Stimulated activated CD8-positive, alpha-beta memory T cell treated with anti-CD3 and anti-CD28 coated beads, Interleukin-15, amount 100 ng/mL, for 4 hours (primary cell): ENCODE results near the gene TENM4.

Experiments
- DNase-seq, 2 donors: peaks; one replicate each; pipeline ENCODE4 v3.0.0-alpha.2; 2020; ENCODE audit warnings: low read depth in 2 of 2

TENM4 gene

GRCh38 chr11:78935398-78936068, 505.3 kb downstream of the TENM4 start:
- DNase-seq: no peak

DNA sequence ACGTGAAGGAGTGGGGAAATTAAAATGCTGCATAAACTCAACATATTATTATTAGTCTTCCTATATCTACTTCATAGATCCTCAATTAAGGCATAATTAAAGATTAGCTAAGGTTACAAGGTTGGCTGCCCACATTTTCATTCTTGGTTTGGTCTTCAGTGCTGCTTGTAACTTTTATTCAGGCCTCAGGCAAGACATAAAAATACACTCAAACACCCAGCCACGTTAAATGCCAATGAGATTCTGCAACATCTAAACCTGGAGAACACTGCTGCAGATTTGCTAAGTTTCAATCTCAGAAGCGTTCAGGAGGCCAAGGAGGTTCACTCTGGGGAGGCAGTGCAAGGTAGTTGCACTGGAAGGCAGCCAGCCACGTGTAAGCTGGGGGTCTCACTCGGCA, 507.5 kb downstream of the TENM4 start:
- DNase-seq: no peak

GRCh38 chr11:78932757-78933156, 508.1 kb downstream of the TENM4 start:
- DNase-seq: no peak

GRCh38 chr11:78931891-78932290, 508.9 kb downstream of the TENM4 start:
- DNase-seq: no peak

- DNase-seq: no peak
Measured at GRCh38 chr11:78930810-78931523, 509.9 kb downstream of the TENM4 start.

DNA sequence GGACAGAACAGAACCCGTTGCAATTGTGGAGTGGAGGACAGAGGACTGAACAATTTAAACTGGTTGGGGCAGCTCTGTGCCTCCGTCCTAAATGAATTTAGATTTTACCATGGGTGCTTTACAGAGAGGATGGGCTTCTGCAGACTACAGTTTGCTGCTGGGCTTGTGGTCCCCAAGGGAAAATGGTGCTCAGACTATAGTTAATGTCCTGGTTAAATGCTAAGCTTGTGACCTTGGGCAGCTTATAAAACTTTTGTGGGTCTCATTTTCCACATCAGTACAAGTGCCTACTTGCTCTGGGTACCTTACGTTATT, 511.0 kb downstream of the TENM4 start:
- no peak for DNase-seq

GRCh38 chr11:78929207-78929905, 511.5 kb downstream of the TENM4 start:
- no peak for DNase-seq

DNA sequence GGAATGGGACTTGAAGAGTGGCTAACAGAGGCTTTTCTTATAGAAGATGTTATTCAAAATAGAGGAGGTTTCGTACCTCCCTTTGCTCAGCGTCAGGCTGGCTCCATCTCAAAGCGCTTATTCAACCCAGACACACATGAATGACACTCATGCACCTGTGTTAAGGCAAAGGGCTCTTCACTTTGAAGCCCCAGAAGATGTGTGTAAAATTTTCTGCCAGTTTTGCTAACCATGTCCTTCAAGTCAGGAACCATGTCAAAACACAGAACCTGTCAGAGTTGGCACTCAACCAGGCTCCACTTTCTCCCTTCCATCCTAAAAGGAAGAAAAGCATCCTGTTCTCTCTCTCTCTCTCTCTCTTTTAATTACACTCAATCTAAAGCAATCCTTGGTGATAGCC, 513.3 kb downstream of the TENM4 start:
- DNase-seq: no peak

GRCh38 chr11:78926633-78927338, 514.0 kb downstream of the TENM4 start:
- DNase-seq: no peak

- no peak for DNase-seq
Measured at GRCh38 chr11:78925387-78925786, 515.4 kb downstream of the TENM4 start.

GRCh38 chr11:78922859-78923625, 517.8 kb downstream of the TENM4 start:
- no peak for DNase-seq

DNA sequence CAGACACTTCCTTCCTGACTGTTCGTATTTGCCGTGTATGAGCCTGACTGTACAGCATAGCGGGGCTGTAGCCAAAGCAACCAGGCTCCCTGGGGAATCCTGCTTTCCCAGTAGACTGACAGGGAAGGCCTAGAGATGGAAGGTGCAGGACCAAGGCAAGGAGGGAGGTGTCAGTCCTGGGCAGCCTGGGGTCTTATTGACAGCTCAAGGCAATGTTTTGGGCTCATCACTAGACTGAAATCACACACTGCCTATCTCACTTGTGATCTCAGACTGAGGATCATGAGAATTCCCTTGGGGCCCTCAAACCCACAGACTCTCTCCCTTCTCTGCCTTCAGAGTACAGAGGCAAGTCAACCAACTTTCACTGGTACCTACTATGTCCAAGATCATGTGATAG, 519.3 kb downstream of the TENM4 start:
- DNase-seq: no peak

GRCh38 chr11:78920329-78920728, 520.5 kb downstream of the TENM4 start:
- no peak for DNase-seq

- DNase-seq: no peak
Measured at GRCh38 chr11:78916759-78917158, 524.1 kb downstream of the TENM4 start.

GRCh38 chr11:78914503-78914902, 526.3 kb downstream of the TENM4 start:
- DNase-seq: no peak

DNA sequence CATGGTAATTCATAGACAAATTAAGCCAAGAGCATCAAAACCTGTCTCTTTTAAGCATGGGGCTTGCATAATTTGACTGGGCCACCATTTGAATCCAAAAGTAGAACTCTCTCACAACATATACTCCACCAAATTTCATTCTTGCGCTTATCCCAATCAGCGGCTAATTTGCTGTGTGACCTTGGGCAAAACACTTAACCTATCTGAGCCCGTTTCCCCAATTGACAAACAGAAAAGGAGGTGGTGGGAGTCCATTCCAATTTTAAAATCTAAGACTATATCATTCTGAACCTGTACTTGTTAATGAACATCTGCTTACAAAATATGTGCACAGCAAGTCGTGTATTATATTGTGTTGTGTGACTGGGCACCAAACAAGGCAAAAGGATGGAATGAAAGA, 528.1 kb downstream of the TENM4 start:
- DNase-seq: no peak

- DNase-seq: no peak
Measured at GRCh38 chr11:78910322-78910721, 530.5 kb downstream of the TENM4 start.

DNA sequence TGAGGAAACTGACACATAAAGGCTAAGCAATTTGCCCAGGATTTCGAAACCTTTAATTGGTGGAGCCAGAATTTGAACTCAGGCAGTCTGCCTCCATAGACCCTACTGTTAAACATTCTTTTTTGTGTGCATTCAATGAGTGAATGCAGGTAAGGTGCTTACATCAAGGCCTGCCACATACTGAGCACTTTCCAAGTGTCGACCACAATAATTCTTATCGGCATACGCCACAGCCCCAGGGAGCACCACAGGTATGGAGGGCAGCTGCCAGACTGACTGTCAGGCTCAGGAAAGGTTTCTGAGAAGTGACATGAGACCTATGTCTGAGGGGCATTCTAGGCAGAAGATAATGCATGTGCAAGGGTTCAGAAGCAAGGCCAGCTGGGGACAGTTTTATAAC, 531.4 kb downstream of the TENM4 start:
- DNase-seq: no peak

- no peak for DNase-seq
Measured at GRCh38 chr11:78907636-78908035, 533.2 kb downstream of the TENM4 start.

DNA sequence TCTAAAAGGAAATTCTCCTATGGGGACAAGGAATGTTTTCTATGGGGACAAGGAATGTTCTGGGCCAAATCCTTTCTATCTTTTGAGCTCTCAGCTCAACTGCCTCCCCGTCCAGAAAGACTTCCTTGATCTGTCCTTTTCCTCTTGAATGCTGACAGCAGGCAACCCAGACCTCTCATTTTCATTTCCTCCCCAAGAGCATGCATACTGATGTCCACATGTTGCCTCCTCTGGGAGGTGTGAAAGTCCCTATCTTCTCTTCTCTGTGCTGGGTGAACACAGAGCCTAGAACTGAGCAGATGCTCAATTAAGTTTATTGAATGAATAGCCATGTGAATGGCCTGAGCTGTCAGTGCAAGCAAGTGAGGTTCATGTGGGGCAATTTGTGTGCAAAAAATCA, 534.3 kb downstream of the TENM4 start:
- DNase-seq: no peak

GRCh38 chr11:78905756-78906155, 535.1 kb downstream of the TENM4 start:
- DNase-seq: no peak
